Measurements from ENCODE around the gene CLIC1. TPM values are rescaled to one million over a fixed set of nuclear protein-coding genes. Genes with fewer than 3 reads are reported as not detected.

CLIC1 gene
- polyA plus RNA-seq, 3 donors, result 280 to 320 (median 296) TPM

DNA sequence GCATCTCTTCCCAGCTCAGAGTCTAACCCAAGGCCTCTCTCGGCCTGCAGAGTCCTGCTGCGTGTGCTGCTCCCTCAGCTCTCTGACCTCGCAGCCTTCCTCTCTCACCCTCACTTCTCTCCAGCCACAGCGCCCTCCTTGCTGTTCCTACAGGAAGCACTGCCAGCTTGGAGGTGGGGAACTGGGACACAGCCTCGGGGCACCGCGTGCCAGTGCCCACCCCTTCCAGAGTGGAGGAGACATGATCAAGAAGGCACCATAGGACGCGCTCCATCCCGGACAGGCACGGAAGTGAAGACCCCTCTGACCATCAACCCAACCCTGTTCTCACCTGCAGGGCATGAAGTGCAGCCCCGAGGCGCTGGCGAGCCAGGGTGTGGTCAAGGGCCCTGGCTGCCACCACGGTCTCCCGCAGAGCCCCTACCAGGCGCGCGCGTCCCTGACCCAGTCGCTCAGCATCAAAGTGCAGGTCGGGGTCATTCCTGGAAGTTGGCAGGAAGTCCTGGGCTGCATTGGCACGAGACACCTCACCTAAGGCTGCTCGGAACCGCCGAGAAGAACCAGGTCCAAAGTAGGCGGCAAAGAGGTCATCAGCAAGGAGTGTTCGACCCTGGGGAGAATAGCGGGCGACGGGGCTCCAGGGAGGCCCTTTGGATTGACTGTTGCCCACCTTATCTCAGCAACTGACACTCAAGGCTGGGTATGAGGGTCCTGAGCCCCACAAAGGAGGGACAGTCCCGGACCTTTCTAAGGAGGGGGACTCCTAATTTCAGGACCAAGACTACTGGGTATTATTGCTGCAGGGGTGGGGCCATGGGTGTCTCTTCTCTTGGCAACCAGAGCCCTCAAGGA lies 39.5 kb upstream of the CLIC1 start:
- no peak for DNase-seq

DNA sequence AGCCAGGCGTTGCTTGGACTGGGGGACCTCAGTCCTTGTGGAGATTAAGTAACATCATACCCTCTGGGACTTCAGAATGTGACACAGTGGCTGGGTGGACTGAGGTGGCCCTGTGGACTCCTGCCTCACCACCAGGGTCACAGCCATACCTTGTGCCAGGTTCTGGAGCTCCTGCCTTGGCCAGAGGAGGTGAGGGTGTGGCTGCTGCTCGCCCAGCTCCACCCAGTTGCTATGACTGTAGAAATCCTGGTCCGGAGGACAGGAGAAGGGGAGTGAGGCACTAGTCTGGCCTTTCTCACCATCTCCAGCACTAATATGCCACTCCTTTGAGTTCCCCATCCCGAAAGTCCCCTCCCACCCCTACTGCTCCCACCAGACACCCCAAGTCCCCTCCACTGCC lies 38.9 kb upstream of the CLIC1 start:
- DNase-seq, result no peak

DNA sequence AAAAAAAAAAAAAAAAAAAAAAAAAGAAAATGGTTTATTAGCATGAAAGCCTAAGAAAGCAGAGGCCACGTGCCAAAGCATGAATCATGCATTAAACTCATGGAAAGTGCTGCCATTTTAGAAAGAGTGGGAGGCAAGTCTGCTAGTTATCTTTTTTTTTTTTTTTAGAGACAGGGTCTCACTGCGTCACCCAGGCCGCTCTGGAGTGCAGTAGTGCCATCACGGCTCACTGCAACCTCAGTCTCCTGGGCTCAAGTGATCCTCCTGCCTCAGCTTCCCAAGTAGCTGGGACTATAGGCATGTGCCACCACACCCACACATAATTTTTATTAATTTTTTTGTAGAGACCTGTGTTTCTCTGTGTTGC lies 35.6 kb upstream of the CLIC1 start:
- DNase-seq, result no peak

DNA sequence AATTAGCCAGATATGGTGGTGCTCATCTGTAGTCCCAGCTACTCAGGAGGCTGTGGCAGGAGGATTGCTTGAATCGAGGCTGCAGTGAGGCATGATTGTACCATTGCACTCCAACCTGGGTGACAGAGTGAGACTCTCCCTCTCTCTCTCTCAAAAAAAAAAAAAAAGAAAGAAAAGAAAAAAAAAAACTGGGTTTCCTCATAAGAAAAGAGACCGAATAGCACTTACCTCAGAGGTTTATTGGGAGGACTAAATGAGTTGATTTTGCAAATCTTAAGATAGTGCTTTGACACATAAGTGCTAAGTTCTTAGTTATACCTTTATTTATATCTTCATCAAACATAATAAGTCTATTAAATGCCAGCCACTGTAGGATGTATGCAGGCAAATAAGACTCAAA lies 34.5 kb upstream of the CLIC1 start:
- no peak for DNase-seq

DNA sequence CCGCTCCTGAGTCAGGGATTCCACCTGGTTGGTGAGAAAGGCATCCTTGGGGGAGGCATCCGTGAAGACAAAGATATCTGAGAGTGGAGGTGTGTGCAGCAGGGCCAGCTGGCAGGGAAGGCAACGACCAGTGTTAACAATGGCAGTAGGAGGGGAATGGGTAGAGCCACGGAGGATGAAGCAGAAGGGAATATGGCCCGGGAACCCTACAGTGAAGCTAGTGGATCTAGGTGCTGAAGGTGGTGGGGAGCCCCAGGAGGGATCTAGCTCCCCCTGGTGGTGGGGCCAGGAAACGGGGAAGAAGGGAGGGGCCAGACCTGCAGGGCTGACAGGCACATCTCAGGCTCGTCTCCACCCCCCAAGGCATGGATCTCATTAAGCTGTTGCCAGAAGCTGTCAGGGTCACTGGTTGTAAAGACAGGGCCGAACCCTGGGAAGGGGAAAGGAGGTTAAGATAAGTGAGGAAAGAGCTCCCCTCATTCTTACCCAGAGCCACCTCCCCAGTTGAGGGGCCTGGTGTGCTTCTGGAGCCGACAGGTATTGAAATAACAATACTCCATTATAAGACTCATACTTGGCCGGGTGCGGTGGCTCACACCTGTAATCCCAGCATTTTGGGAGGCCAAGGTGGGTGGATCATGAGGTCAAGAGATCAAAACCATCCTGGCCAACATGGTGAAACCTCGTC lies 33.5 kb upstream of the CLIC1 start:
- DNase-seq, result no peak

DNA sequence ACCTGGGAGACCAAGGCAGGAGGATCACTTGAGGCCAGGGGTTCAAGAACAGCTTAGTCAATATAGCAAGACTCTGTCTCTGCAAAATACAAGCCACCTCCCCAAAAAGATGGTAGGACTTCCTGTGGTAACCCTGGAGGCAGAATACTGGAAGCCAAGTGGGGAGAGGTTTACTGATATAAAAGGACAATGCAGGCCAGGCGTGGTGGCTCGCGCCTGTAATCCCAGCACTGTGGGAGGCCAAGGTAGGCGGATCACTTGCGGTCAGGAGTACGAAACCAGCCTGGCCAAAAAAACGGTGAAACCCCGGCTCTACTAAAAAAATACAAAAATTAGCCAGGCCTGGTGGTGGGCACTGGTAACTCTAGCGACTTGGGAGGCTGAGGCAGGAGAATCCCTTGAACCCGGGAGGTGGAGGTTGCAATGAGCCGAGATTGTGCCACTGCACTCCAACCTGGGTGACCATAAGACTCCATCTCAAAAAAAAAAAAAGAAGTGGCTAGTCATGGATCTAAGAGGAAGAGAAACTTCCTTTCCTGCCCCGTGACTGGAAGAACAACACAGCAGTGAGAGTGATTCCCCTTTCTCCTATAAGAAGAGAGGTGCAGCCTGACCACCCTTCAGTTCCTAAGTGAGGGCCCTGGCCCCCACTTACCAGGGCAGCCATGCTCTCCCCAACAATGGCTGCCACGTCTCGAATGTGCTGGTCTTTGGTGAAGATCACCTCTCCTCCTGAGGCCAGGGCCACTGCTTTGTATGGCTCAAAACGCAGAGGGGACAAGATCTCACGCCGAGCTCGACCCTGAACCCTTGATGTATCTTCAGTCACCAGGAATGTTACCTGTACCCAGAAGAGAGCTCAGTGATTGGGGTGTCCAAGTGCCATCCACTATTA lies 32.3 kb upstream of the CLIC1 start:
- DNase-seq, result no peak

DNA sequence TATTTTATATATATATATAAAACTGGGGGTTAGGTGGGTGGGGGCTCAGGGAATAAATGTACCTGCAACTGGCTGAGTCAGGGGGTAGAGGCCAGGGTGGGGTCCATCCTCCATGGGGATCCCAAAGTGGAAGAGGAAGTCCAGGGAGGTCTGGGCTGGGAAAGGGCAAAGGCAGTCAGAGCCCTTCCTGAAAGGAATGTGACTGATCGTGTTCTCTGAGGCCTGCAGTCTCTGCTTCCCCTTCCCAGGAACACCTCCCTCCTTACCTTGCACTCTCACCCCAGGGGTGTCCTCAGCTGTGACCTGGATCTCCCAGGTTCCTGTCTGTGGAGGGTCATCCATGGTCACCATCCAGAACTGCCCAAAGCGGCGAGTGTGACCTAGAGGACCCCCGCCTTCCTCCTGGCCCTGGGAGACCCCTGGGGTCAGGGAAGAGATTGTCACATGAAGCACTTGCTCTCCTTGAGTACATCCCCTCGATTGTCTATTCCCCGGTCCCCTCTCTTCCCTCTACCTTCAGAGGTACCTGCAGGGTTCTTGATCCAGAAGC lies 30.8 kb upstream of the CLIC1 start:
- no peak for DNase-seq

DNA sequence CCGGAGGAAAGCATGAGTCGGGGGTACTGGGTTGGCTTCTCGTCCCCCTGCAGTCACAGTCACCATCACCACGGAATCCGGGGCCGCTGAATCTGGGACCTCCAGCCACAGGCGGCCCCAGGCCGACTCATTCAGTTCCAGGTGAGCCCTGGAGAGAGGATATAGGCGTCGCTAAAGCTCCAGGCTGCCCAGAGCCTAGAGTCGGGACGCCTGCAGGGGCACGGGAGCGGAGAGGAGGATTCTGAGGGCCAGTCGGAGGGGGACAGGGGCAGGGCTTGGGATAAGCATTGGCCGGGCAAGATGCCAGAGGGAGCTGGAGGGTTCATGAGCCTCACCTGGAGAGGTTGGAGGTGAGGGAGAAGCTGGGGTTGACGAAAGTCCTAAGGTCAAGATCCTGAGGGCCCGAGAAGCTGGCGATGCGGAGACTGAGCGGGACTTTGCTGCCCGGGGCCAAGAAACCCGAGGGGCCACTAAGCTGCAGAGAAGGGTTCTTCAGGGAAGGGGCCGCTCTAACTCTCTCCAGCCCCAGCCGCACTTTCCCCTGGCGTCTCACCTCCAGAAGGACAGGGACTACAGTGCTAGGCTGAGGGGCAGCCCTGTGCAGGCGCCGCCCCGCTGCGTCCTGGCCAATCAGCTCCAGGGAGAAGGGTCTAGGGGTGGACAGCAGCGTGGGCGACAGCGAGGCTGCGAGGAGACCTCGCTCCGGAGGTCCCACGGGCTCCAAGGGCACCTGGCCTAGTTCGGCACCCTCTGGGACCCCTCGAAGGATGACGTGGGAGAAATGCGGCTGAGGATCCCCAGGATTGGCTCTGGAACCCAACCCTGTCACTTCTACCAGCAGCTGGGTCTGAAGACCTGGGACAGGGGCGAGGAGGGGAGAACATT lies 29.8 kb upstream of the CLIC1 start:
- DNase-seq, result peak; percentile 31

DNA sequence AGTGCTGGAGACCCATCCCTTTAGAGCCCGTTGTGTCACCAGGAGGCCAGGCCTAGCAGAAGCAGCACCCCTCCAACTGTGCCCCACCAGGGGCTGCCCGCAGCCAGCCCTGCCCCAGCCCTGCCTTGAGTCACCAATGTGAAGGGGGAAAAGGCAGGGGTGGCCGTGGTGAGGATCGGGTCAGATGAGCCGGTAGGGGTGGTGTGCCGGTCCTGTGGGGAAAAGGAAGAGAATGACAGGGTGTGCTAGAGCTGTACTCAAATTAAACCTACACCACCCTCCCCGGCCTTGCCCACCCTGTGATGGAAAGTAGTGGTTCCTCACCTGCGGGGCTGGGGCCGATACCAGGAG lies 29.2 kb upstream of the CLIC1 start:
- no peak for DNase-seq

DNA sequence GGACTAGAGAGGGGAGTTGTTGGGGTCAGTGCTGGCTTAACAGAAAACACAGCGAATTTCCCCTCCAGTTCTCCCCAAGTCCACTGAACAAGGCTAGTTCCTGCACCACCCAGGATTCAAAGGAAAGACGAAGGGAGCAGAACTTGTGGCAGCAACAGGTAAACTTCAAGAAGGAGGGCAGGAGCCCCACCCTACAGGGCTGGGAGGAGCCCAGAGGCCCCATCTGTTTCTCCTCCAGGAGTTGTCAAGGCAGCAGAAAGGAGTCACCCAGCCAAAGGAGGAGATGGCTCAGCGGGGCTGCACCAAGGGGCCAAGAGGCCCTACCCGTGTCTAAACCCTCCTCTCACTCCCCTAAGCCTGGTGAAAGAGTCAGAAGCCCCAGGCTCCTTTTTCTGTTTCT lies 27.9 kb upstream of the CLIC1 start:
- DNase-seq, result no peak

DNA sequence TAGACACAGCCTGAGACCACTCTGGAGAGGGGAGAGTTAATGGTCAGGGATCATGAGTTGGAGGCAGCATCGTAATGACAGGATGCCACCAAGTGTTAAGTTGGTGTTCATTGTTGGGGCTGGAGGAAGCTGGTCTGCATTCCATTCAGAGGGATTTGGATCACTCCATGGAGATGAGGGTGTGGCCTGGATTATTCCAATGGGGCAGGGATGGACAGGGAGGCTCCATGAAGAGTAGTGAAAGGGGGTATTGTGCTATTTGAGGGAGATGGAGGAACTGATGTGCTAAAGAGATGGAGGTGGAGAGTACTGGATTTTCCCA lies 27.2 kb upstream of the CLIC1 start:
- peak; percentile 54 for DNase-seq

DNA sequence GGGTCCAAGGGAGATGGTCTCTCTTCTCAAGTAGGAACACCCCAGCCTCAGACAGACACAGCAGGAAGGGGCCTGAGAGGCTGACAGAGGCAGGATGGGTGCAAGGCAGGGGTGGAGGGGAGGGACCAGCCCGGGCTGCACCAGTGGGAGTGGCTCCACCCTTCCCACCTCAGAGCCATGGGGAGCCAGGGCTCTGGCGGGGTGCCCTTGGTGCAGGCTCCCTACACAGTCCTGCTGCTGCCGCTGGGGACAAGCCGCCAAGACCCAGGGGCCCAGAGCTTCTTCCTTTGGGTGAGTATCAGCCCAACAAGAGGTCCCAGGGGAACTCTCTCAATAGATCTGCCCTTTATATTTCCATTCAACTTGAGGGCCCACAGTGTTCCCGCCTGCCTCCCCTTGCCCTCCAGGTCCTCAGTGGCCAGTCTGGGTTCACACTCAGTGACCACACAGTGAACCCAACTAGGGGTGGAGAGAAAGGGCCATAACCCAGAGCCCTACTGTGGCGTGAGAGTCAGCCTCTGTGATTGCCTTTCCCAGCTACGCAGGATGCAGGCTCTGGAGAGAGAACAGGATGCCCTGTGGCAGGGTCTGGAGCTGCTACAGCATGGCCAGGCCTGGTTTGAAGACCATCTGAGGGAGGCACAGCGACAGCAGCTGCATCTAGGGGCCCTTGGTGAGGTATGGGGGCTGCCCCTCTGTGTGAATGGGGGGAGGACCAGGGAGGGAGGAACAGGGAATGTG lies 26.7 kb upstream of the CLIC1 start:
- DNase-seq, result no peak

DNA sequence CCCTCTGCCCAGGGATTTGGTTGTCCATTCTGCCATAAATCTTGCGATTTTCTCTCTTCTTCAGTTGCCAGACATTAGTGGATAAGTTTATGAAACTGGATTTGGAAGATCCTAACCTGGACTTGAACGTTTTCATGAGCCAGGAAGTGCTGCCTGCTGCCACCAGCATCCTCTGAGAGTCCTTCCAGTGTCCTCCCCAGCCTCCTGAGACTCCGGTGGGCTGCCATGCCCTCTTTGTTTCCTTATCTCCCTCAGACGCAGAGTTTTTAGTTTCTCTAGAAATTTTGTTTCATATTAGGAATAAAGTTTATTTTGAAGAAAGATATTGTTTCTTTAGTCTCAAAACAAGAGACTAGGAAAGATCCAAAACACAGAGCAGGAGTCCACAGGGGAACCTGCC lies 26.0 kb upstream of the CLIC1 start, which contains the start of gene SAPCD1:
Gene SAPCD1 (plus strand): TSS at position 301 of the 400 bp plus-strand sequence. CDS start 399 bp downstream, outside the sequence.
- no peak for DNase-seq

DNA sequence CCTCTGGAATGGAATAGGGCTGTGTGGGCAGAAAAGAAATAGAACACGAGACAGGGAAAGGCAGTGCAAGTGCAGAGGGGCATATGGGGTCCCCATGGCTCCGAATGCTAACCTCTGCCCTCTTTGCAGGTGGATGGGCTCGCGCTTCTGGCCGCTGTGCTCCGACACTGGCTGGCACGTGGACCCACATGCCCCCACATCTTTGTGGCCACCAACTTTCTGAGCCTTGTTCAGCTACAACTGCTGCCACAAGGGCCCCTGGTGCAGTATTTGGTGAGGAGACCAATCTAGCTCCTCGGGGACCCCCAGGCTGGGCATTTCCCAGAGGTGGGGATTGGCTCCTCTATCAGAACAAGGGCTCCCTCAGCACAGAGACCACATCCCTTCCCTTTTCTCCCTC lies 25.0 kb upstream of the CLIC1 start:
- DNase-seq, result no peak

DNA sequence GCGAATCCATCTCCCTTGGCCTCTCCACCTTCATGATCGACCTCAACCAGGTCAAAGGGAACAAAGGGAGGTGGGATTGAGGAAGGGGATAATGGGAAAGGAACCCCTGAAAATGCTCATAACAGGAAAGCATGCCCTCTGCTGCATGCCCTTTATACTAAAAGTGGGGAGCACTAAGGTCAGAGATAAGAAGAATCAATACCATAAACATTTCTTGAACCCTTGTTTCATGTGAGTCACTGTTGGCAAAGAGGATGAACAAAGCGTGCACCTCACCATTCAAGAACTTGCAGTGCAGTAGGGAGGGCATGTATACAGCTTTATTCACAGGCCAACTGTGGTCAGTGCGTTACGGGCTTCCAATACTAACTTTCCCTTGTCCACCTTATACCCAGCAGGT lies 24.5 kb upstream of the CLIC1 start:
- DNase-seq, result no peak

DNA sequence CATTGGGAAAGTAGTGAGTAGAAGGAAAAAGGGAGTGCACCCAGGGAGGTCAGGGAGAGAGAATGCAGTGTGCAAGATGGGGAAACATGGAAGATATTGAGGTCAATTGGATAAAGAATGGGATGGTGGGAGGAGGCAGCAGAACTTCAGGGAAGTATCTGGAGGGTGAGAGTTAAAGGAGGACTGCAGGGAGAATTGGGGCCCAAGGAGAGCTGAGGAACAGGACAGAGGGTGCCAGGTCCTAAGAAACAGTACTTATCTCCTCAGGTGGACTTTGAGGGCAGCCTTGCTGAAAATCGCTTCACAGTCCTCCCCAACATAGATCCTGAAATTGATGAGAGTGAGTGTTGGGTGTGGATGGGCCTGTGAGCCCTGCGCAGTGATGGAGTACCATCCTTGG lies 22.0 kb upstream of the CLIC1 start:
- no peak for DNase-seq

DNA sequence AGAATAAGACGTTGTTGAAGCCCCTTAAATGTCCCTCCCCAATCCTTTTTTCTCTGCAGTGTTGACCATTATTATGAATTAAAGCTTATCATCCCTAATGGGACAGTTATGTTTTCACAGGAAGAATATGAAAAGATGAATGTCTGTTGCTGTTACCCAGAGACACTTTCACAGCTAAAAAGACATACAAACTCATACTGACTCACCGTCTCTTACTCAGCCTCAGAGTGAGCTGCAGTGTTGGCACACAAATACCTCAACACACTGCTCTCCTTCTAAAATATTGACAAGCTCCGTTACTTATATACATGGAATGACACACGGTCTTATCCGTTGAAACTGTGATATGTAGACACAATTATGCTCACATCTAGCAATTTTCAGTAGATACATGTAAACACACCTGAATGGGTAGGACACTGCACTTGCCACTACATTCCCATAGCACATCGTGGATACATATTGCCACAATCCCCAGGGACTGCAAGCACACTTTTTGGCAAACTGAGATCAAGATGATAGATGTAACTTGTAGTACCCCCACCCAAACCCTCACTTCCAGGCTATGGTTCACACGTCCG lies 16.5 kb upstream of the CLIC1 start:
- no peak for DNase-seq

DNA sequence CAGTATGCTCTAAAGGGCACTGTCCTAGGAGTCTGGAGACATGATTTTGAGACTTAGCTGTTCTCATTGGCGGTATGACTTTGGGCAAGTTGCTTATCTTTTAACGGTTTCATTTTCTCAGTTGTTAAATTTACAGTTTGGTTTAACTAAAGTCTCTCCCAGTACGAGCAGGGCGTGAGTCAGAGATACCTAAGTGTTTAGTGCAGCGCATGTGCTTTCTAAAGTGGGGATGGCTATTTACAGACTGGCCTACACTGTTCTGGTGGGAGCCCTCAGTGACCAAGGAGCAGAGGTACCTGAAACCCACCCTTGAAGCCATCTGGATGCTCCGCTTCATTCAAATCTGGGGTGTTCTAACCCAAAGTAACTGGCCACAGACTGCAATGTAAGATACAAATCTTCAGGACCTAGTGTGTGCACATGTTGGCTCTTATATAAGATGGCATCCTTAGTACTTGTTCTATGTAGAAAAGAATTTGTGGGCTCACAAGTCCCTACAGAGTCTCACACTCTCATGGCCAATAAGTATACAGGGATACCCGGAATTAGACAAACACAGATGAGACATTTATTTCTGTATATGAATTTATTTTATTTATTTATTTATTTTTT lies 14.2 kb upstream of the CLIC1 start:
- no peak for DNase-seq

DNA sequence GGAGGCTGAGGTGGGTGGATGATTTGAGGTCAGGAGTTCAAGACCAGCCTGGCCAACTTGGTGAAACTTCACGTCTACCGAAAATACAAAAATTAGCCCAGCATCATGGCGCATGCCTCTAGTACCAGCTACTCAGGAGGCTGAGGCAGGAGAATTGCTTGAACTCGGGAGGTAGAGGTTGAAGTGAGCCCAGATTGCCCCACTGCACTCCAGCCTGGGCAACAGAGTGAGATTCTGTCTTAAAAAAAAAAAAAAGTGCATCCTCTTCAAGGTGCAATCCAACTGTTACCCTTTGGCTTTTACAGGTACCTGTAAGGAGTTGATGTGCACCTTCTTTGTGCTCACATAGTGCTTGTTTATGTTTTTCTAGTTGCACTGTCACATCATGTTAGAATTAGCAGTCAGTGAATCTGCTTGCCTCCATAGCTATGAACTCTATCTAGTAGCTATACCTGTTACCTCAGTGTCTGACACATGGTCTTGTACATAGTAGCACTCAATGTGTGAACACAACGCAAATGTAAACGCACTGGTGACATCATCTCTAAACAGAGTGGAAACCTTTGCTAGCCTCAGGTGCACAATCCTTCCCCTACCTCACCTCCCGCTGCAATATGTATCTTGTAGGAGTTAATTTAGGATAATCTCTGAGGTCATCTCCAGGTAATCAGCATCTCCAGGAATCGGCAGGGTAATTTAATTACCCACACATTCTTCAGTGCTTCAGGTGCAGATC lies 13.1 kb upstream of the CLIC1 start:
- DNase-seq, result no peak
